ENCODE data around the gene RPS6KA2. TPM values are rescaled to one million over a fixed set of nuclear protein-coding genes. Genes with fewer than 3 reads are reported as not detected.

The RPS6KA2 gene
- total RNA-seq, 1 donor from 2014 or later, result 103 TPM

GRCh38 chr6:166657531-166657930, 30.5 kb upstream of the RPS6KA2 start:
- no peak for DNase-seq (ENCODE audit: low spot score)
- intact Hi-C loops (cut with DNase I), result no loop called here

GRCh38 chr6:166656230-166657151, 29.4 kb upstream of the RPS6KA2 start:
- intact Hi-C loops (cut with DNase I), result no loop called here
- DNase-seq (ENCODE audit: low spot score), result no peak

- intact Hi-C loops (cut with DNase I), result no loop called here
- no peak for DNase-seq (ENCODE audit: low spot score)
Measured at GRCh38 chr6:166655713-166656229, 28.7 kb upstream of the RPS6KA2 start.

- DNase-seq (ENCODE audit: low spot score), result no peak
- intact Hi-C loops (cut with DNase I), result no loop called here
Measured at GRCh38 chr6:166655251-166655650, 28.2 kb upstream of the RPS6KA2 start.

GRCh38 chr6:166654573-166654972, 27.5 kb upstream of the RPS6KA2 start:
- intact Hi-C loops (cut with DNase I), result no loop called here
- DNase-seq (ENCODE audit: low spot score), result no peak

- intact Hi-C loops (cut with DNase I), result no loop called here
- no peak for DNase-seq (ENCODE audit: low spot score)
Measured at GRCh38 chr6:166653639-166653941, 26.5 kb upstream of the RPS6KA2 start.

- DNase-seq (ENCODE audit: low spot score), result peak; percentile 55
- intact Hi-C loops (cut with DNase I), result no loop called here
Measured at GRCh38 chr6:166650824-166651807, 24.1 kb upstream of the RPS6KA2 start.

- DNase-seq (ENCODE audit: low spot score), result no peak
- intact Hi-C loops (cut with DNase I), result no loop called here
Measured at GRCh38 chr6:166650047-166650446, 23.0 kb upstream of the RPS6KA2 start.

GRCh38 chr6:166648846-166649245, 21.8 kb upstream of the RPS6KA2 start:
- DNase-seq (ENCODE audit: low spot score), result no peak
- intact Hi-C loops (cut with DNase I), result no loop called here

- DNase-seq (ENCODE audit: low spot score), result no peak
Measured at GRCh38 chr6:166647896-166648295, 20.8 kb upstream of the RPS6KA2 start.

GRCh38 chr6:166646716-166647115, 19.7 kb upstream of the RPS6KA2 start:
- no peak for DNase-seq (ENCODE audit: low spot score)
- intact Hi-C loops (cut with DNase I), result no loop called here

More at GRCh38 chr6:166647896-166648295, 20.8 kb upstream of the RPS6KA2 start:
- intact Hi-C loops (cut with DNase I), result no loop called here

GRCh38 chr6:166645896-166646295, 18.8 kb upstream of the RPS6KA2 start:
- no peak for DNase-seq (ENCODE audit: low spot score)
- intact Hi-C loops (cut with DNase I), result no loop called here

GRCh38 chr6:166644681-166645080, 17.6 kb upstream of the RPS6KA2 start:
- intact Hi-C loops (cut with DNase I), result no loop called here
- no peak for DNase-seq (ENCODE audit: low spot score)

GRCh38 chr6:166643891-166644590, 17.0 kb upstream of the RPS6KA2 start:
- DNase-seq (ENCODE audit: low spot score), result no peak
- intact Hi-C loops (cut with DNase I), result no loop called here

- intact Hi-C loops (cut with DNase I), result no loop called here
- no peak for DNase-seq (ENCODE audit: low spot score)
Measured at GRCh38 chr6:166642646-166643045, 15.6 kb upstream of the RPS6KA2 start.

- DNase-seq (ENCODE audit: low spot score), result no peak
- intact Hi-C loops (cut with DNase I), result no loop called here
Measured at GRCh38 chr6:166640342-166641043, 13.4 kb upstream of the RPS6KA2 start.

- intact Hi-C loops (cut with DNase I), result loop anchor here (5.0 kb wide), 1 partner anchor 47 kb away; no protein-coding TSS in a partner anchor
- DNase-seq (ENCODE audit: low spot score), result no peak
Measured at GRCh38 chr6:166639921-166640320, 12.9 kb upstream of the RPS6KA2 start.

GRCh38 chr6:166638573-166638964, 11.5 kb upstream of the RPS6KA2 start:
- intact Hi-C loops (cut with DNase I), result loop anchor here (5.0 kb wide), 1 partner anchor 49 kb away; no protein-coding TSS in a partner anchor
- DNase-seq (ENCODE audit: low spot score), result no peak
